HT-29 (cell line): ENCODE results near the gene C13orf46. TPM values are rescaled to one million over a fixed set of nuclear protein-coding genes. Genes with fewer than 3 reads are reported as not detected.
"Not testable (repeated sequence)": the region's sequence is repeated elsewhere in the genome, so short reads cannot be mapped to it uniquely, and the experiment has no call there.

Source experiments
- DNase-seq: peaks from one replicate; pipeline ENCODE4 v3.0.0-alpha.2; 2015; ENCODE audit warnings: low spot score
- total RNA-seq: library from RNA; depleted of rRNA; stranded (reverse); fragments of >200 nt; shearing (Covaris generic); gene quantifications from 2 replicates; pipeline ENCODE4 v1.2.3, GENCODE V29; 2014

The C13orf46 gene
- total RNA-seq, 1 experiment from 2014 or later: 0.38 TPM

- DNase-seq: no peak
Measured at GRCh38 chr13:113992276-113993005, 18.6 kb upstream of the C13orf46 start.

DNA sequence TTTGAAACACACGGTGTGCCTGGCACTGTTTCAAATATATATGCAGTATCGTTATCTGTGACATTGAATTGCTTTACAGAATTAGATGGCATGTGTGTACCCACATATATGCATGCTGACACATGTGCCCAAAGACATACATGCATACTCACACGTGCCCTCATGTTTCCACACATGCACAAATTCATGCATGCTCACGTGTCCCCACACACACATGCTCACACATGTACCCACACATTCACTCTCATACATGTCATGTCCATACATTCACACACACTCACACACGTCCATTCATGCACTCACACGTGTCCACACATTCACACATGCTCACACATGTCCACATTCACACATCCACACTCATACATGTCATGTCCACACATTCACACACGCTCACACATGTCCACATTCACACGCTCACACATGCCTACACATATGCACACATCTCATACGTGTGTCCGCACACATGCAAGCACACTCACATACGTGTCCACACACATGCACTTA is 17.9 kb upstream of the C13orf46 start:
- no peak for DNase-seq

DNA sequence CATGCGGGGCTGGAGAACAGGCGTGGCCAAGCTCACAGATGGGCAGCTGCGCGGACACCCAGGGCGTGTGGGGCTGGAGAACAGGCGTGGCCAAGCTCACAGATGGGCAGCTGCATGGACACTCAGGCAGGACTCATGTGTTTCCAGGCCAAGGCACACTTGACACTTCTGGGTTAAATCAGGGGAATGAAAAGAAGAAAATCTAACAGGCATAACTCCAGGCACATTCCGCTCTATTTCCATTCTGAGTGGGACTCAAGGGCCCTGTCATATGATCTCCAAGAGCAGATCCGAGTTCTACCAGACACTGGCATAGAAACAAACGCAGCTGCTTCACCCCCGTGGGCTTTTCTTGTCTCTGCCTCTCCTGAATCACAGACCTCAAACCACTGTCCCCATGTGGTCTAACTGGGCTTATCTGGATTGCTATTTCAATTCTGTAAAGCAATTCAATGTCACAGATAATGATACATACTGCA is 17.4 kb upstream of the C13orf46 start:
- DNase-seq: no peak

- DNase-seq: no peak
Measured at GRCh38 chr13:113990321-113990837, 16.5 kb upstream of the C13orf46 start.

- no peak for DNase-seq
Measured at GRCh38 chr13:113989585-113990300, 15.9 kb upstream of the C13orf46 start.

DNA sequence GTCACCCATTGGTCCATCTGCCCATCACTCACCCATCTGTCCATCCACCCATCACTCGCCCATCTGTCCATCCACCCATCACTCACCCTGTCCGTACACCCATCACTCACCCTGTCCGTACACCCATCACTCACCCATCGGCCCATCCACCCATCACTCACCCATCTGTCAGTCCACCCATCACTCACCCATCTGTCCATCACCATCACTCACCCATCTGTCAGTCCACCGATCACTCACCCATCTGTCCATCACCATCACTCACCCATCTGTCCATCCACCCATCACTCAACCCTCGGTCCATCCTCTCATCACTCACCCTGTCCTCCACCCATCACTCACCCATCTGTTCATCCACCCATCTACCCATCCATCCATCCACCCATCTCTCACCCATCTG is 15.0 kb upstream of the C13orf46 start:
- not testable (repeated sequence) for DNase-seq

DNA sequence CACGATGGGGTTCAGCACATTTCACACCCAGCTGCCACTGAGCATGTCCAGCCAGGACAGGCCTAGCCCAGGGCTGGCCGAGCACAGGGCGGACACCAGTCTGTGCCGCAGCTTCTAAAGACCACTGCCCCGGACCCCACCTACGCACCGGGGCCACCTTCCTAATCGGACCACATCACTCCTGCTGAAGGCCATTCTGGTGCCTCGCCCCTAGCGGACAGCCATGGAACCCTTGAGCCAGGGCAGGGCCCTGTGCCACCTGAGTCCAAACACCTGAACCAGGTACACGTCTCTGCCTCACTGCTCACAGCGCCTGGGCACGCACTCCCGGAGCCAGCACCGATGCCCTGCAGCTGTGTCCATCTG is 8.4 kb upstream of the C13orf46 start:
- DNase-seq: no peak

DNA sequence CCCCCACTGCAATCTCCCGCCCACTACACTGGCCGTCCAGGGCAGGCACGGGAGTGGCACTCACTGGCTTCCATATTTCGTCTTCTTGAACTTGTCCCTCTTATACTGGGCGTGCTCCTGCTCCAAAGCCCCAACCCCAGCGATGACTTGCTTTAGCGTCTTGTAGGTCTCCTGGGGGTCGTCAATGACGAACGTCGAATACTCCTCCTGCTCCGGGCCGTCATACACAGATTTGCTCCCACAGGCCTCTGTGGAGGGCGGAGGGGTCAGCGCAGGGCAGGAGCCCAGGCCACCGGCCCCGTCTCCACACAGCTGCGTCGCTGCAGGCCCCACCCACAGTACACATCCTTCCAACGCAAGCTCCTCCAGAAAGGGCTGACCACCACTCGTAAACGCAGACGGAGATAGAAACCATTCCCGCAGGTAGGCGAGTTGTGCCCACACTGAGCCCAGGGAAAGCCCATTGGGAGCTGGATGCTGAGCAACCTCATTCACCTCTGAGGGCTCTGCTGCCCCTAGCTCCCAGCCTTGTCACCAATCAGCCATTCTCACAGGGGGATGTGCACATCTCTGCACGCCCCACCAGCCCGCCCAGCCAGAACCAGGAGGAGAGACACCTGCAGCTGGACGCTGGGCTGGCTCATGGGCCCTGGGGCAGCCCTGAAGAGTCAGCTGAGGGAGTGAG is 7.9 kb upstream of the C13orf46 start:
- no peak for DNase-seq

DNA sequence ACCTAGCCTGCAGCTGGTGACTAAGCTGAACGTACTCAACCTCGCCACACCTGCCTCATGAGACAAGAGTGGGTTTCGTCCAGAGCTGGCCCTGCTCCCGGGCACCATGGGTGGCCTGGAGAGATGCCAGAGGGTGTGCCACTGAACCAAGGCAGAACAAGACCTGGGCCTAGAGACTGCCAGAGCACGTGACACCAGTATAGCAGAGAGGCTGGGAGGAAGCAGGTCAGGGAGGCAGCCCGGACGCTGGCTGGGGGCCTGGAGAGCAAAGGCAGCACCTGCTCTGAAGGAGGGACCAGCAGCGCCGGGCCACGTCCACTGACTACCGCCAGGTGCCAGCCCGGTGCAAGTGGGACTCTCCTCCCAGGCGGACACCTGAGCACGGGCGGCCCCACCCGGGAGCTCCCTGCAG is 7.3 kb upstream of the C13orf46 start:
- DNase-seq: peak; percentile 42

- no peak for DNase-seq
Measured at GRCh38 chr13:113980489-113981064, 6.7 kb upstream of the C13orf46 start.

DNA sequence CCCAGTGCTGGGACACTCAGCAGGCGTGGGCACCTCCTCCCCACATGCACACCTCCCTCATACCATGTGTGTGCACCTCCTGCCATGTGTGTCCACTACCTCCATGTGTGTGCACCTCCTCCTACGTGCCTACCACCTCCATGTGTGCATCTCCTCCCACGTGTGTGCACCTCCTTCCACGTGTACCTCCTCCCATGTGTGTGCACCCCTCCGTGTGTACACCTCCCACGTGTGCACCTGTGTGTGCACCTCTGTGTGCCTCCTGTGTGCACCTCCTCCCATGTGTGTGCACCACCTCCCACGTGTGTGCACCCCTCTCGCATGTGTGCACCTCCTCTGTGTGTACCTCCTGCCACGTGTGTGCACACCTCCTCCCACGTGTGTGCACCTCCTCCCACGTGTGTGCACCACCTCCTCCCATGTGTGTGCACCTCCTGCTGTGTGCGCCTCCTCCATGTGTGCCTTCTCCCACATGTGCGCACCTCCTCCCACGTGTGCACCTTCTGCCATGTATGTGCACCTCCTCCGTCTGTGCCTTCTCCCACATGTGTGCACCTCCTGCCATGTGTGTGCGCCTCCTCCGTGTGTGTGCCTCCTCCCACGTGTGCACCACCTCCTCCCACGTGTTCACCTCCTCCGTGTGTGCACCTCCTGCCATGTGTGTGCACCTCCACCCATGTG is 6.1 kb upstream of the C13orf46 start:
- no peak for DNase-seq

DNA sequence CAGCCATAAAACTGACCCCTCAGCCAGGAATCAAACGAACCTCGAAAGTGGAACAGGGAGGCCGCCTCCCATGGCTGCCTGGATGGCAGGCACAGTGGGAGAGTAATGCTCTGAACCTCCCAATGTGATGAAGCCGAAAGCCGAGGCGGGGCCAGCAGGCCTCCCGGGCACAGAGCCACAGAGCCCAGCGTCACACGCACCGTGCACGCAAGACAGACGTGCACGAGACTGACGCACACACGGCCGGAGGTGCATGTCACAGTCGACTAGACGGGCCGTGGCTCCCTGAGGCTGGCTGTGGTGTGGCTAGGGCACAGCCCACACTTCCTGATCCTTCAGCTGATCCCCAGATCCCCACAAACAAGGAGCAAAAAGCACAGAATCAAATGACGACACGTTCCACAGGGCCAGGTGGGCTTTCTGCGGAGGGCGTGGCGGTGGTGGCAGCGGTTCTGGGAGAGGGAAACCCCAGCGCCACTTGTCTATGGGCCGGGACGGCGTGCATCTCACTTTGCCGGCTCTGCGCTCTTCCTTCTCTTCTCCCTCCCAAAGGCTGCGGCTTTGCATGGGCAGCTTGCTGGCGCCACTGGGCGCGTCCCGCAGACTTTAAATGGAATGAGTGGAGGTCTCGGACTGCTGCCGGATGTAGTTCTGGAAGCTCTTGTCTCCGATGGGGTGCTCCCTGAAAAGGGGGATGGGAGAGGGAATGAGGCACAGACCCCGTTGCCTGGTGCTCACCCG is 5.0 kb upstream of the C13orf46 start:
- DNase-seq: no peak

DNA sequence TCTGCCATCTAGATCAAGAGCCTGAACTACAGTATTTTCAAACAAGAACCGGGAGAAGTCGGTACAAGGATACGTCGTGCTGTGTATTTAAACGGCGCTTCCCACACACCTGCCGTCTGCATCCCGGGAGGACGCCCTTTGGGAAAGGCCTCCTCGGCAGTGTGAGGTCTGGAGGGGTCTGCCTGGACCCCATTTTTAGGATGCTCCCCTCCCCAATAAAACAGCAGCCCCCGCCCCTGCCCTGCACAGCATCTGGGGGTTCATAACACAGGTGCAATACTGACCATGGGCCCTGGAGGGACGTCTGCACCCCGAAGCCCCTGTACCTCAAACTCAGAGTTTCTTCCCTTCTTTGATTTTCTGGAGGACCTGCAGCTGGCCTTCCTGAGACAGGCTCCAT is 4.1 kb upstream of the C13orf46 start:
- DNase-seq: no peak

DNA sequence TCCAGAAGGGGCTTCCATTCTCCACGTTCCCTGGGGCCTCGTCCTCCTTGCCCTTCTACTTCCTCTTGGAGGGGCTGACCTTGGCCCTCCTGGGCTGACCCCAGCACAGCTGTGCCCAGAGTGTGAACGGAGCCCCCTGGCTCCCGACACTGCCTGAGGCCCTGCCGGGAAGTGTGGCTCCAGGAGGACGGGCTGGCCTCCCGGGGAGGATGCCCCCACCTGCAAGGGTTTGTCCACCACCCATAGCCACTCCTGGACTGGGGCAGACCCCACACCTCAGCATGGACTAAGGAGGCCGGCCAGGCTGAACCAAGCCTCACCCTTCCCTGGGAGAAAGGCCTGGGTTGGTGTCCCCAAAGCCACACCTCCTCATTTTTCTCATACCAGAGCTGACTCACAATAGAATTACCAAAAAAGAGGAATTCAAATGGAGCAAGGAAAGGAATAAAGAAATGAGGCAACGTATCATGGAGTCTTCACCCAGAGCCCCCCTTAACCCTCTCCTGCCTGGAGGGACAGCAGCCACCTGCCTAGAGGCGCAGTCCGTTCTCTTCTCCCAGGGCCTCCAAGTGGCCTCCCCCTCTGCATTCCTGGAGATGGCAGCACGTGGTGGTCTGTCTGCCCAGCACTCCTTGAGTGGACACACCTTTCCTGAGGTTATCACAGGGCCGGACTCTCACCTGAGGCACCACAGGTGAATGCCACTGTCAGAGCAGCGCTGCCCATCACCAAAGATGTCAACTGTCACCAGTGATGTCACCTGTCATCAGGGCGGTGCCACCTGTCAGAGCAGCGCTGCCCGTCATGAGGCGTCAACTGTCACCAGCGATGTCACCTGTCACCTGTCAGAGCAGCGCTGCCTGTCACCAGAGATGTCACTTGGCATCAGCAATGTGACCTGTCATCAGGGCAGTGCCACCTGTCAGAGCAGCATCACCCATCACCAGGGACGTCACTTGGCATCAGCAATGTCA is 3.1 kb upstream of the C13orf46 start:
- no peak for DNase-seq

DNA sequence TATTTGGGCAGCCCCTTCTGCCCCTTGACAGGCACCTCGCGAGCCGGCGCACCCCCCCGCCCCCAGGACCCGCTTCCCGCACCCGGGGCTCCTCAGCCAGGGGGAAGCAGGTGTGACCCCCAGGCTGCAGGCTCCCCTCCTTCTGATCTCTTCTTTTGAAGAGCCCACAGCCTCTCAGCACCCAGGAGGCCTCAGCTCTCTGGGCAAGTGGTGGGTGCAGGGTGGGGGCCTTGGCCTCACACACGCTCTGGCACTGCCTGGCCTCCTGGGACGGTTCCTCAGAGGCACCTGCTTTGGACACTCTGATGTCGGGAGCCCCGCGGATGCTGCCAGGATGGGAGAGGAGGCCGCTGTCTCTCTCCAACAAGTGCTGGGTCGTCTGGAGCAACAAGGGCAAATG is 1.5 kb upstream of the C13orf46 start:
- DNase-seq: no peak

- no peak for DNase-seq
Measured at GRCh38 chr13:113974304-113975281, 717 bp upstream of the C13orf46 start.

DNA sequence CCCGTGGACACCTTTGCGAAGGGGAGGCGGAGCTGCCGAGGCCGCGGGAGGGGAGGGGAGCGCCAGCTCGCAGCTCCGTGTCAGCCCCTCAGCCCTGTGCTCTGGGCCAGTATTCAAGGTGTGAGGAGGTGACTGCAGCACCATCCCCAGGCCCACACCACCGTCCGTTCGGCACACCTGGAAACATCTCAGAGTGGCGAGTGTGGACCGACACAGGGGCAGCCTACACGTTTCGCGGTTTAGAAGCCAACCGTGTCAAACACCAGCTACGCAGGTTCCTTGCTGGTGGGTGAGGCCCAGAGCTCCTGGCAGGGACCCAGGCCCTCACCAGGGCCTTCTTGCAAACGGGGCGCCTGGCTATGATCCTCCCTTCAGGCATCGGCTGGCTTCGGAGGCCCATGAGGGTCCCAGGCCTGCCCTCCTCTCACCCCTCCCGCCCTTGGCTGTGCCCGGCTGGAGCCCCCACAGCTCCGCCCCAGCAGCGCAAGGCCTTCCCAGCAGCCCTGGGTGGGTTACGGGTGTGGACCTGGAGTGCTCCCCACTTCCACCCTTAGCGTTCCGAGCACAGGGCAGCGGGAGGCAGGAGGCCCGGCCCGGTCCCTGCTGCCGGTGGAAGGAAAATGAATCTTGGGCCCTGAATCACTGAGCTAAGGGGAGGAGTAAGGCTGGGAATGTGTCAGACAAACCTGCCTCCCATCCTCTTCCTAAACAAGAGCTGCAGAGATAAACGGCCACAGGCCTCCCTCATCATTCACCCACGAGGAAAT is 1.2 kb downstream of the C13orf46 start:
- no peak for DNase-seq
